ENCODE data around the gene SMAD2. TPM values are rescaled to one million over a fixed set of nuclear protein-coding genes. Genes with fewer than 3 reads are reported as not detected.
A peak's percentile ranks its signal among the peaks of the same experiment; 100 is the strongest.

SMAD2 gene
- total RNA-seq, 1 experiment from 2014 or later = 121 TPM

- H3K27ac Mint-ChIP-seq = peak overlapping the region in 2 of 3 experiments; percentile 43 to 51; a peak in 3 of 7 replicates
- no CpG with 5 or more reads among the region's 5 CpGs for WGBS (ENCODE audit: extremely low coverage, insufficient read length, low lambda C conversion rate)
- Histone ChIP-seq H2AK5ac (ENCODE audit: insufficient read length, low read length) (no peak overlapping the region), H3T11ph (ENCODE audit: low read length) (no peak overlapping the region), H3K79me1 (ENCODE audit: insufficient read depth, low read depth, low read length, poor library complexity, severe bottlenecking) (peaks cover 9% of the 10 kb centered on the region), H2BK15ac (ENCODE audit: low read depth, low read length) (no peak overlapping the region), H3K56ac (ENCODE audit: insufficient read length, low read depth, low read length) (no peak overlapping the region), H2BK120ac (ENCODE audit: low read depth, low read length, poor library complexity, severe bottlenecking) (no peak overlapping the region), H3K27ac (ENCODE audit: insufficient read length, low read depth, low read length) (no peak overlapping the region), H3K9ac (ENCODE audit: extremely low read depth, insufficient read length, low read length) (no peak overlapping the region), H4K8ac (replicated peaks; ENCODE audit: insufficient read length, low read depth, low read length) (no peak overlapping the region), H4K5ac (ENCODE audit: insufficient read length, low read depth, low read length) (no peak overlapping the region), H2BK5ac (ENCODE audit: insufficient read length, low read length) (no peak overlapping the region), H4K20me1 (ENCODE audit: control insufficient read depth, insufficient read depth, insufficient read length) (no peaks in the 10 kb centered on the region), H3K27me3 (ENCODE audit: insufficient read depth, low read length) (no peaks in the 10 kb centered on the region), H3K23ac (ENCODE audit: insufficient read length, low read depth, low read length) (no peak overlapping the region), H4K91ac (ENCODE audit: insufficient read length, low read depth, low read length) (no peak overlapping the region), H3K9me3 (ENCODE audit: control insufficient read depth, low read depth, low read length) (no peaks in the 10 kb centered on the region), H2BK12ac (ENCODE audit: insufficient read length, low read depth, low read length) (no peak overlapping the region), H3K23me2 (ENCODE audit: insufficient read length, low read depth, low read length, poor library complexity, severe bottlenecking) (no peaks in the 10 kb centered on the region), H3K14ac (ENCODE audit: insufficient read depth, low read length) (no peak overlapping the region), H3K18ac (ENCODE audit: insufficient read length, low read depth, low read length) (no peak overlapping the region), H2BK20ac (ENCODE audit: low read depth, low read length, poor library complexity, severe bottlenecking) (no peak overlapping the region), H2AFZ (ENCODE audit: low read length) (no peak overlapping the region), H3K4me2 (ENCODE audit: insufficient read depth, insufficient read length, low read length) (no peak overlapping the region), H3K4ac (ENCODE audit: low read depth, low read length) (no peak overlapping the region), H3K4me1 (ENCODE audit: insufficient read depth, low read length) (no peaks in the 10 kb centered on the region; the same call in none of the 2 replicates), H3K79me2 (ENCODE audit: insufficient read depth, low read length) (peaks cover 6% of the 10 kb centered on the region; the same call in 1 of the 2 replicates)
- no peak overlapping the region for H3K4me3 Mint-ChIP-seq
- no peaks in the 10 kb centered on the region for H3K9me3 Mint-ChIP-seq
- H3K4me1 Mint-ChIP-seq = peaks cover 39 to 42% of the 10 kb centered on the region in 2 experiments
- DNase-seq = no peak
- no peak for TF ChIP-seq CTCF (conservative IDR thresholded peaks at IDR 0.05)
- peaks cover 4 to 45% (median 40%) of the 10 kb centered on the region in 3 experiments; a peak in 5 of 7 replicates for H3K36me3 Mint-ChIP-seq (ENCODE audit: insufficient read depth in 1 of 3, low read depth in 3 of 3)
- H3K27me3 Mint-ChIP-seq (ENCODE audit: low read depth) = no peaks in the 10 kb centered on the region
Observed at GRCh38 chr18:47893047-47893446, 37.4 kb downstream of the SMAD2 start.

Measured in H9 (cell line).